ENCODE data around the gene BEGAIN.
A peak's percentile ranks its signal among the peaks of the same experiment; 100 is the strongest.

The BEGAIN gene, protein sequence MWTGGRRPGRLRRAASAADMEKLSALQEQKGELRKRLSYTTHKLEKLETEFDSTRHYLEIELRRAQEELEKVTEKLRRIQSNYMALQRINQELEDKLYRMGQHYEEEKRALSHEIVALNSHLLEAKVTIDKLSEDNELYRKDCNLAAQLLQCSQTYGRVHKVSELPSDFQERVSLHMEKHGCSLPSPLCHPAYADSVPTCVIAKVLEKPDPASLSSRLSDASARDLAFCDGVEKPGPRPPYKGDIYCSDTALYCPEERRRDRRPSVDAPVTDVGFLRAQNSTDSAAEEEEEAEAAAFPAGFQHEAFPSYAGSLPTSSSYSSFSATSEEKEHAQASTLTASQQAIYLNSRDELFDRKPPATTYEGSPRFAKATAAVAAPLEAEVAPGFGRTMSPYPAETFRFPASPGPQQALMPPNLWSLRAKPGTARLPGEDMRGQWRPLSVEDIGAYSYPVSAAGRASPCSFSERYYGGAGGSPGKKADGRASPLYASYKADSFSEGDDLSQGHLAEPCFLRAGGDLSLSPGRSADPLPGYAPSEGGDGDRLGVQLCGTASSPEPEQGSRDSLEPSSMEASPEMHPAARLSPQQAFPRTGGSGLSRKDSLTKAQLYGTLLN

DNA sequence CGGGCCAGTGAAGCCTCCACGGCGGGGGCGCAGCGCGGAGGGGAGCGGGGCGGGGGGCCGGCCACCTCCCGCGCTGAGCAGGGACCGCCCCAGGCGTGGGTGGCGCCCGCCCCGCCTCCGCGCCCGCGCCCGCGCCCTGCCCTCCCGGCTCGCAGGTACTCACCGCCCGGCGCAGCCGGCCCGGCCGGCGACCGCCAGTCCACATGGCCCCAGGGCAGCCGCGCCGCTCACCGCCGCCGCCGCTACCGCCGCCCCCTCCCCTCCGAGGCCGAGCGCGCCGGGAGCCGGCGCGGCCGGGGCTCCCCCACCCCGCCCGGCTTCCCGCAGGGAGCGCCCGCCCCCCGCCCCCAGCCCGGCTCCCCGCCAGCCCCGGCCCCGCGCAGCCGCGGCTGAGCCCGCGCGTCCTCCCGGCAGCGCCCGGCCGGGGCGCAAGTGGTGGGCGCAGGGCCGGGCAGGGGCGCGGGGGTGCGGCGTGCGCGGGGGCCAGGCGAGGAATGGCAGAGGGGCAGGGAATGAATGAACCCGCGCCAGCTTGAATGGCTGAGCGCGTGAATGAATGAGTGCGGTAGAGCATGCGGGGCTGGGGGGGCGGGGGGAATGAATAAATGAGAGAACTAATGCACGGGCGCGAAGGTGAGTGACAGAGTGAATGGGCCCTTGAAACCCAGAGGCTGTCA, at the start of gene BEGAIN:
BEGAIN (minus strand) TSS at position 332 of the 677 bp plus-strand sequence; CDS start at position 205, 127 bp downstream.
- TF ChIP-seq, protein P1, sequence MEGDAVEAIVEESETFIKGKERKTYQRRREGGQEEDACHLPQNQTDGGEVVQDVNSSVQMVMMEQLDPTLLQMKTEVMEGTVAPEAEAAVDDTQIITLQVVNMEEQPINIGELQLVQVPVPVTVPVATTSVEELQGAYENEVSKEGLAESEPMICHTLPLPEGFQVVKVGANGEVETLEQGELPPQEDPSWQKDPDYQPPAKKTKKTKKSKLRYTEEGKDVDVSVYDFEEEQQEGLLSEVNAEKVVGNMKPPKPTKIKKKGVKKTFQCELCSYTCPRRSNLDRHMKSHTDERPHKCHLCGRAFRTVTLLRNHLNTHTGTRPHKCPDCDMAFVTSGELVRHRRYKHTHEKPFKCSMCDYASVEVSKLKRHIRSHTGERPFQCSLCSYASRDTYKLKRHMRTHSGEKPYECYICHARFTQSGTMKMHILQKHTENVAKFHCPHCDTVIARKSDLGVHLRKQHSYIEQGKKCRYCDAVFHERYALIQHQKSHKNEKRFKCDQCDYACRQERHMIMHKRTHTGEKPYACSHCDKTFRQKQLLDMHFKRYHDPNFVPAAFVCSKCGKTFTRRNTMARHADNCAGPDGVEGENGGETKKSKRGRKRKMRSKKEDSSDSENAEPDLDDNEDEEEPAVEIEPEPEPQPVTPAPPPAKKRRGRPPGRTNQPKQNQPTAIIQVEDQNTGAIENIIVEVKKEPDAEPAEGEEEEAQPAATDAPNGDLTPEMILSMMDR (conservative IDR thresholded peaks at IDR 0.05; ENCODE audit: low read length) = no peak
- H3K4me3 ChIP-seq (ENCODE audit: low read length) = peak within 1 kb of the TSS; percentile 22
- DNase-seq (ENCODE audit: low read depth) = no peak

DNA sequence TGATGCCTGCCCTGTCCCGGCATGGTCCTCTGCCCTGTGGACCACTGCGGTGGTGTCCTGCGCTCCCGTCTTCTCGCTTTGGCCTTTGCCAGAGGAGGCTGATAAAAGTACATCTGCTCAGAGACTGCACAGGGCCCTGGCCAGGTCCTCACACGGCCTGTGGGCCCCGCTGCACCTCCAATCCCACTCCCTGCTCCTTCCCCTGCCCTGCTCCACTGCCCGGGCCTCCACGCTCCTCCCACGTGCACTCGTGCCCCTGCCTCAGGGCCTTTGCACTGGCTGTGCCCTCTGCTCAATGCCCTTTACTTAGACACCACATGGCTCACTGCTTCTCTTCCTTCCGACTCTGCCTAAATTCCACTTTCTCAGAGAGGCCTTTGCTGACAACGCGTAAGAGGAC, 49.3 kb upstream of the BEGAIN start:
- TF ChIP-seq, protein P1 (conservative IDR thresholded peaks at IDR 0.05; ENCODE audit: low read length) = no peak
- no peak for DNase-seq (ENCODE audit: low read depth)
- no peak overlapping the region for H3K4me3 ChIP-seq (ENCODE audit: low read length)

DNA sequence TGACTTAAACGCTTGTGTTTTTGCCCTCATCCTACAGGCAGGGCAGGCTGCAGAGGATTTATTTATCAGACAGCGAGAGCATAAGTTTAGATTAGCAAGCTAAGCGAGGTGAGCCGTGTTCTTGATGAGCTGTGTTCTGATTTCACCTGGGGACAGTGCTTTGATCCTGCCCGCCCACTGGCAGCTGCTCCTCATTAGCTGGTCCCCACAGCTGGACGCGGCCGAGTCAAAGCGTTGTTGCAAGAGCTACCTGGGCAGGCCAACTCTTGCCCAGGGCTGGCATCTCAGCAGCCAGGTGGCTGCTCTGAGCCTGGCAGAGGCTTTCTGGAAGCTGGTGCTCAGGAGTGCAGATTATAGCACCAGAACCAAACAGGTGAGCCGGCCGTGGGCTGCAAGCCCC, 46.8 kb upstream of the BEGAIN start:
- TF ChIP-seq, protein P1 (conservative IDR thresholded peaks at IDR 0.05; ENCODE audit: low read length) = no peak
- H3K4me3 ChIP-seq (ENCODE audit: low read length) = no peak overlapping the region
- no peak for DNase-seq (ENCODE audit: low read depth)

DNA sequence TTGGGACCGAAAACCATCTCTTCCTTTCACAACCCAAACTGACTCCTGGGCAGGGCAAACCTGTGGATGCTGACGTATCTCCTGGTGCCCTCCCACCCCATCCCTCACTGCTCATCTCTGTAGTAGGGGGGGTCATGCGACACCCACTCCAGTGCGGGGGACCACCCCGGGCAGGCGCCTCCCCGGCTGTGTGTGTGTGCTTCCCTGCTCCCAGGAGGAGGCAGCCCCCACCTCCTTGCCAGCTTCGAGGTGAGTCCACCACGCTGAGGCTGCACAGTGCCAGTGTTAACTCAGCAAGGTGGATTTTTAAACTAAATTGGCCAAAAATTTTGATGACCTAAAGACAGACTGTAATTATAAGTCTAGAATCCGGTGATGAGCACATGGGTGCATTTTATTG, 46.2 kb upstream of the BEGAIN start:
- DNase-seq (ENCODE audit: low read depth) = no peak
- H3K4me3 ChIP-seq (ENCODE audit: low read length) = no peak overlapping the region
- TF ChIP-seq, protein P1 (conservative IDR thresholded peaks at IDR 0.05; ENCODE audit: low read length) = no peak

DNA sequence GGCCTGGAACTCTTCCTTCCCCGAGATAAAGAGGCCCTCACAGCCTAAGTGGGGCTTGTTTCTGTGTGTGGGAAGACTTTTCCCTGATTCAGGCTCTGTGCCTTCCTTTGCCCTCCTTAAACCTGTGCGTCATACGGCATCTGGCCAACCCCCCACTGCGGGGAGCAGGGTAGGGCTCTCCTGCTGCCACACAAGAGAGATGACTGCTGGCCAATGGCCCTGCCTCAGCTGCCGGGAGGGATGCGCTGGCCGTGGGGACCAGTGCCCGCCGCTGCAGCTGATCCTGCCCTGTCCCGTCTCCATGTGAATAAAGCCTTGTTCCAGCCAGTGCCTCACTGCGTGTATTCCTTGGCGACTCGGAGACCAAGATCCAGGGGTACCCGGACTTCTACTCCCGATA, 42.5 kb upstream of the BEGAIN start:
- TF ChIP-seq, protein P1 (conservative IDR thresholded peaks at IDR 0.05; ENCODE audit: low read length) = no peak
- H3K4me3 ChIP-seq (ENCODE audit: low read length) = no peak overlapping the region
- no peak for DNase-seq (ENCODE audit: low read depth)

DNA sequence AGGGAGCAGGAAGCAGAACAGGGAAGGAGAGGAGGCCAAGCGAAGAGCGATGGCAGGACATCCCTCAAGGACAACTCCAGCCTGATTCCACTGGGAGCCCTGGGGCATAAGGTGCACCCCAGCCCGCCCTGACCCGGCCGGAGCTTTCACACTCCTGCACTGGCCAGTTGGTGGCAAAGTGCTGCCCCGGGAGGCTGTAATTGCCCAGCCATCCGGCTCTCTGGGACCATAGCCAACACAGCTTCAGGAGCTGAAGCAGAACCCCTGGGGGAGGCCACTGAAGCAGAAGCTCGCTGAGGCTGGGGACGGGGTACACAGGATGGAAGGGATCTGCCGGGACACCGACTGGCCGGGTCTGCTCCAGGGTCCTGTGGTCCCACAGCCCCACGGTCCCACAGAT, 41.9 kb upstream of the BEGAIN start:
- TF ChIP-seq, protein P1 (conservative IDR thresholded peaks at IDR 0.05; ENCODE audit: low read length) = no peak
- H3K4me3 ChIP-seq (ENCODE audit: low read length) = no peak overlapping the region
- no peak for DNase-seq (ENCODE audit: low read depth)
